Lower leg skin (tissue), 4 donors: ENCODE measurements around the gene SLC6A1. TPM values are rescaled to one million over a fixed set of nuclear protein-coding genes. Genes with fewer than 3 reads are reported as not detected.

ENCODE experiments used
- DNase-seq, 2 donors: peaks; one replicate each; pipeline ENCODE4 v3.0.0-alpha.2; 2019; ENCODE audit warnings: low spot score in 2 of 2
- H3K4me3 ChIP-seq: fragments of 200-600 bp; sonication (generic); 2 replicates; pipeline ENCODE4 v1.5.1; 2017; ENCODE audit warnings: mild to moderate bottlenecking, low read depth; ENCODE audit not compliant: poor library complexity, severe bottlenecking
- CTCF ChIP-seq, 3 donors: fragments of 450-650 bp; IDR thresholded peaks; one replicate each; pipeline ENCODE4 v1.5.1; 2016; ENCODE audit warnings: antibody characterized with exemption in 3 of 3, mild to moderate bottlenecking in 3 of 3, moderate library complexity in 2 of 3
- POLR2A ChIP-seq, 2 donors: fragments of 450-650 bp; IDR thresholded peaks; one replicate each; pipeline ENCODE4 v1.6.1; 2016 to 2017; ENCODE audit warnings: antibody characterized with exemption in 2 of 2, mild to moderate bottlenecking in 1 of 2, moderate library complexity in 1 of 2
- WGBS, 2 donors: methylation state at CpG; one replicate each; pipeline ENCODE4 v1.1.5; 2018; 5-methylcytosine and 5-hydroxymethylcytosine counted together
- intact Hi-C: fragments of 100-400 bp; cut with DNase I; formaldehyde crosslinking; loops from one replicate; pipeline ENCODE4 v1.15.0; 2023; ENCODE audit warnings: low total_unique reads
- total RNA-seq, 4 donors: library from RNA; depleted of rRNA; stranded (reverse); fragments of >200 nt; gene quantifications; one replicate each; pipeline ENCODE4 v1.1.0, GENCODE V29; 2016

The SLC6A1 gene
- total RNA-seq, 4 donors from 2014 or later: 0.10 to 2.3 (median 1.1) TPM; not detected in 1

- TF ChIP-seq CTCF (IDR thresholded peaks at IDR 0.05): no peak
- TF ChIP-seq POLR2A (IDR thresholded peaks at IDR 0.05): no peak
- 39 to 42% methylated on average over 10 of the region's 10 CpGs for WGBS, 2 donors
- no peak for DNase-seq
- intact Hi-C loops: no loop called here
- H3K4me3 ChIP-seq: no peak overlapping the region
These were observed 14.5 kb upstream of the SLC6A1 start for GRCh38 chr3:10977892-10978510.

- no peak overlapping the region for H3K4me3 ChIP-seq
- 94% methylated on average over 7 of the region's 7 CpGs for WGBS, 2 donors
- intact Hi-C loops: no loop called here
- no peak for DNase-seq
- TF ChIP-seq POLR2A (IDR thresholded peaks at IDR 0.05) (no peak), CTCF (IDR thresholded peaks at IDR 0.05) (no peak)
These were observed 13.6 kb upstream of the SLC6A1 start for GRCh38 chr3:10978956-10979355.

GRCh38 chr3:10980312-10980711, 12.2 kb upstream of the SLC6A1 start:
- 83 to 84% methylated on average over 7 of the region's 7 CpGs for WGBS, 2 donors

GRCh38 chr3:10981031-10981430, 11.5 kb upstream of the SLC6A1 start:
- intact Hi-C loops: no loop called here
- H3K4me3 ChIP-seq: no peak overlapping the region
- TF ChIP-seq POLR2A (IDR thresholded peaks at IDR 0.05) (no peak), CTCF (IDR thresholded peaks at IDR 0.05) (no peak)
- 59 to 69% methylated on average over 3 of the region's 3 CpGs for WGBS, 2 donors
- DNase-seq: no peak

More at GRCh38 chr3:10980312-10980711, 12.2 kb upstream of the SLC6A1 start:
- no peak overlapping the region for H3K4me3 ChIP-seq
- no peak for DNase-seq
- intact Hi-C loops: no loop called here
- TF ChIP-seq POLR2A (IDR thresholded peaks at IDR 0.05) (no peak), CTCF (IDR thresholded peaks at IDR 0.05) (no peak)

- no peak overlapping the region for H3K4me3 ChIP-seq
- no peak for DNase-seq
- 59 to 61% methylated on average over 5 of the region's 5 CpGs for WGBS, 2 donors
- intact Hi-C loops: no loop called here
- no peak for TF ChIP-seq POLR2A (IDR thresholded peaks at IDR 0.05)
- no peak for TF ChIP-seq CTCF (IDR thresholded peaks at IDR 0.05)
These were observed 10.6 kb upstream of the SLC6A1 start for GRCh38 chr3:10981961-10982360.

- no peak overlapping the region for H3K4me3 ChIP-seq
- intact Hi-C loops: no loop called here
These were observed 9.8 kb upstream of the SLC6A1 start for GRCh38 chr3:10982782-10983181.

More at GRCh38 chr3:10982782-10983181, 9.8 kb upstream of the SLC6A1 start:
- no peak for DNase-seq
- no peak for TF ChIP-seq POLR2A (IDR thresholded peaks at IDR 0.05)
- TF ChIP-seq CTCF (IDR thresholded peaks at IDR 0.05): no peak
- 3 to 4% methylated on average over 4 of the region's 4 CpGs for WGBS, 2 donors
